Esophagus squamous epithelium (tissue), 5 donors: ENCODE results near the gene SMAD1. TPM values are rescaled to one million over a fixed set of nuclear protein-coding genes. Genes with fewer than 3 reads are reported as not detected.
"Not testable (repeated sequence)": the region's sequence is repeated elsewhere in the genome, so short reads cannot be mapped to it uniquely, and the experiment has no call there.

Source experiments
- DNase-seq: peaks from one replicate; lab custom pipeline; 2025; lab: John Stamatoyannopoulos, UW
- H3K27ac ChIP-seq, 4 donors: fragments of 200-600 bp; sonication (generic); one replicate each; pipeline ENCODE4 v1.5.1; 2016 to 2019; ENCODE audit warnings: mild to moderate bottlenecking in 1 of 4
- H3K27me3 ChIP-seq, 4 donors: fragments of 200-600 bp; sonication (generic); 1 replicate in 3 of 4; 2 replicates in 1 of 4; pipeline versions ENCODE4 v1.5.1 to v1.6.0; 2017 to 2021; ENCODE audit warnings: antibody characterized with exemption in 1 of 4
- H3K36me3 ChIP-seq, 3 donors: fragments of 200-600 bp; sonication (generic); one replicate each; pipeline ENCODE4 v1.5.1; 2016 to 2019
- H3K4me1 ChIP-seq, 3 donors: fragments of 200-600 bp; sonication (generic); one replicate each; pipeline ENCODE4 v1.5.1; 2017 to 2019
- H3K4me3 ChIP-seq, 4 donors: fragments of 200-600 bp; sonication (generic); 1 replicate in 3 of 4; 2 replicates in 1 of 4; pipeline ENCODE4 v1.5.1; 2016 to 2019; ENCODE audit warnings: mild to moderate bottlenecking in 2 of 4, moderate library complexity in 1 of 4
- H3K9me3 ChIP-seq, 3 donors: fragments of 200-600 bp; sonication (generic); one replicate each; pipeline ENCODE4 v1.5.1; 2016 to 2019
- CTCF ChIP-seq, 6 experiments: fragments of 450-650 bp in 4 of 6; fragments of 200-600 bp in 2 of 6; sonication (generic) in 2 of 6; IDR thresholded peaks; one replicate each; pipeline ENCODE4 v1.5.1; 2016 to 2019; ENCODE audit warnings: antibody characterized with exemption in 6 of 6, mild to moderate bottlenecking in 4 of 6, moderate library complexity in 4 of 6
- POLR2A ChIP-seq, 4 donors: fragments of 450-650 bp; IDR thresholded peaks; one replicate each; pipeline ENCODE4 v1.6.1; 2017; ENCODE audit warnings: antibody characterized with exemption in 4 of 4, mild to moderate bottlenecking in 4 of 4, moderate library complexity in 3 of 4
- WGBS, 2 donors: methylation state at CpG; one replicate each; pipeline ENCODE4 v1.1.5; 2018; 5-methylcytosine and 5-hydroxymethylcytosine counted together
- intact Hi-C: fragments of 100-400 bp; cut with DNase I; formaldehyde crosslinking; loops from one replicate; pipeline ENCODE4 v1.15.0; 2022
- total RNA-seq, 4 donors: library from RNA; depleted of rRNA; stranded (reverse); fragments of >200 nt; gene quantifications; one replicate each; pipeline ENCODE4 v1.1.0, GENCODE V29; 2016
- donor health status: DM: yes; HTN: yes; CAD: no.

SMAD1 gene
- total RNA-seq, 4 donors from 2014 or later: 17.2 to 38.1 (median 26.8) TPM

DNA sequence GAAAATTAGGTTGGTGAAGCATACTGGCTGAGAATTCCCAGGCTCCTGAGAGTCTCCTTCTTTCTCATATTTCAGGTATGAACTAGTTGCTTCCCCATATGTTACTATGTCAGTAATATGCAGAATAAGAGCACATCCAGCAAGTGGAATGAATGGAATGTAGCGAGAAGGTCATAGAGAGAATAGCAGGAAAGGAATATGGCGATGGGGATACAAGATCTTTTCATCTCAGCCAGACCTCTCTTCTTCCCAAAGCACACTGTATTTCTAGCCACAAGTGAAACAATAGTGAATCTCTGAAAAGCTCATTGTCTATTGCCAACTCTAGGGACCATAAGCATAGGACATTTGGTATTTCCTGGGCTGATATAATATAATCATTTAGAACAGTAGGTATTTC, 82.9 kb downstream of the SMAD1 start:
- Histone ChIP-seq H3K9me3 (peaks cover 0 to 7% (median 0%) of the 10 kb centered on the region in 3 donors), H3K27ac (no peak overlapping the region)
- TF ChIP-seq POLR2A (IDR thresholded peaks at IDR 0.05) (no peak), CTCF (IDR thresholded peaks at IDR 0.05) (no peak)

DNA sequence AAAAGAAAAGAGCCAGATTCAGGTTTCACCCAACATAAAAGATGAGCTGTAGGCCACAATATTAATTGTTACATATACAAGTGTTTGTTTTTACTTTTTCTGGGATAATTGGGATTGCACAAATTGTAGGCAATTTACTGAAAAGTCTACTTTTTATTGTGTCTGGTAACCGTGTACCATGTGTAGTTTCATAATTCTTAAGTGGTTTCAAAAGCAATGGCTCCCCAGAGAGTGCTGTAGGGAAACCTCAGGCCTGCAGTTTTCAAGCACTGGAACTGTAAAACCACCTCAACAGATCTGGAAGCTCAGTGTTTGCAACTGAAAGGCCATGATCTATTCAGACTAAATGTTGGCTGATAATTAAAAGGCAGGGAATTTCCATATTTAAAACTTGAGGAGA, 83.7 kb downstream of the SMAD1 start:
- no peak for DNase-seq
- Histone ChIP-seq H3K36me3 (peaks cover 0 to under 1% (median 0%) of the 10 kb centered on the region in 3 donors), H3K4me3 (no peak overlapping the region), H3K27ac (no peak overlapping the region), H3K9me3 (peaks cover 0 to 7% (median 0%) of the 10 kb centered on the region in 3 donors), H3K4me1 (no peaks in the 10 kb centered on the region), H3K27me3 (no peaks in the 10 kb centered on the region)
- TF ChIP-seq CTCF (IDR thresholded peaks at IDR 0.05): no peak
- no peak for TF ChIP-seq POLR2A (IDR thresholded peaks at IDR 0.05)
- intact Hi-C loops: loop anchor here (10.0 kb wide), 1 partner anchor 341 kb away; no protein-coding TSS in a partner anchor
- WGBS, 2 donors: 43 to 60% methylated on average over 1 of the region's 1 CpG

More for the DNA sequence above, 82.9 kb downstream of the SMAD1 start:
- WGBS, 2 donors: 85 to 96% methylated on average over 2 of the region's 2 CpGs
- intact Hi-C loops: loop anchor here (10.0 kb wide), 1 partner anchor 340 kb away; no protein-coding TSS in a partner anchor
- Histone ChIP-seq H3K27me3 (no peaks in the 10 kb centered on the region), H3K4me1 (no peaks in the 10 kb centered on the region), H3K4me3 (no peak overlapping the region), H3K36me3 (peaks cover 0 to 8% (median 0%) of the 10 kb centered on the region in 3 donors)
- DNase-seq: no peak

DNA sequence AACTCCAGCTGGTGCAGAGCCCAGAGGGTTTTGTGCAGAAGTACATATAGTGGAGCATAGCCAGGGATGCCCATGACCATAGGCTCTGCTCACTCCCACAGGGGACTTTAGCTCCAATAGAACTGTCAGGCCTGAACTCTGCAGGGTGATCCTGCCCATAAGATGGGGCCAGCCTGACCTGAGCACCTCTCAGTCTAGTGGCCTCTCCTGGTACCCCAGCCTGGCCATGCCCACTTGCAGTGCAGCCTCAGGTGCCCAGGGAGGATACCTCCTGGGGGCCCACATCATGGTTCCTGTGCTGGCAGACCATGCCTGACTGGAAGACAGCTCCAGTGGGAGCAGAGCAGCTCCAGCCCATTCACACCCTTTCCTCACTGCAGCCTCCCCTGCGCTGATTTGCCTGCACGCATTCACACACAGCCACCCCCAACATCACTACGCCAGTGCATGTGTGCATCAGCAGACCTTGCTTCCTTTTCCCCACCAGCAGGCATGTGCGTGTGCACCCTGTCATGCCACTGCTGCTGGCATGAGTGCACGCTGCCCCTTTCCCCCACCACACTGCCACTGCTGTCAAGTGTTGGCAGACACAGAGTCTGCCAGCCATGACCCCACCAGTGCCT, 84.5 kb downstream of the SMAD1 start:
- Histone ChIP-seq H3K4me1 (no peaks in the 10 kb centered on the region), H3K9me3 (peaks cover 0 to 7% (median 0%) of the 10 kb centered on the region in 3 donors), H3K36me3 (no peaks in the 10 kb centered on the region), H3K4me3 (no peak overlapping the region), H3K27me3 (no peaks in the 10 kb centered on the region), H3K27ac (no peak overlapping the region)
- no peak for DNase-seq
- intact Hi-C loops: loop anchor here (10.0 kb wide), 1 partner anchor 341 kb away; no protein-coding TSS in a partner anchor
- no peak for TF ChIP-seq POLR2A (IDR thresholded peaks at IDR 0.05)
- no peak for TF ChIP-seq CTCF (IDR thresholded peaks at IDR 0.05)
- 94 to 96% methylated on average over 3 to 4 of the region's 5 CpGs for WGBS, 2 donors

DNA sequence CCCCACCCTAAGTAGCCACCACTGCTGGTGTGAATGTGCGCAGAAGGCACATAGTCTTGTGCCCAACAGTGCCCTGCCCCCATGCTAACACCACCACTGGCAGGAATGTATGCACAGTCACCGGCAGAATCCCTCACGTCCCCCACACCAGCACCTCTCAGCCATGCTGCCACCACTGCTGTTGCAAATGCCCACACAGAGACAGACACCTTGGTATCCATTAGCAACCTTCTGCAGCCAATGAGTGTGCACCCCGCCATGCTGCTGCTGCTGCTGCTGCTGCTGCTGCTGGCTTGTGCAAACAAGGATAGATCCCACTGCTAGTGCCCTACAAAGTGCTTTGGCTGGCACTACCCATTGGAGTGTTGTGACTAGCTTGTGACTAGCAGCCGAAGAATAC, 85.1 kb downstream of the SMAD1 start:
- DNase-seq: no peak
- Histone ChIP-seq H3K4me1 (no peaks in the 10 kb centered on the region), H3K27ac (no peak overlapping the region), H3K27me3 (no peaks in the 10 kb centered on the region), H3K9me3 (peaks cover 0 to 7% (median 0%) of the 10 kb centered on the region in 3 donors), H3K36me3 (no peaks in the 10 kb centered on the region), H3K4me3 (no peak overlapping the region)
- TF ChIP-seq CTCF (IDR thresholded peaks at IDR 0.05) (no peak), POLR2A (IDR thresholded peaks at IDR 0.05) (no peak)
- WGBS, 2 donors: 83 to 84% methylated on average over 4 to 5 of the region's 5 CpGs
- intact Hi-C loops: loop anchor here (10.0 kb wide), 1 partner anchor 342 kb away; no protein-coding TSS in a partner anchor

DNA sequence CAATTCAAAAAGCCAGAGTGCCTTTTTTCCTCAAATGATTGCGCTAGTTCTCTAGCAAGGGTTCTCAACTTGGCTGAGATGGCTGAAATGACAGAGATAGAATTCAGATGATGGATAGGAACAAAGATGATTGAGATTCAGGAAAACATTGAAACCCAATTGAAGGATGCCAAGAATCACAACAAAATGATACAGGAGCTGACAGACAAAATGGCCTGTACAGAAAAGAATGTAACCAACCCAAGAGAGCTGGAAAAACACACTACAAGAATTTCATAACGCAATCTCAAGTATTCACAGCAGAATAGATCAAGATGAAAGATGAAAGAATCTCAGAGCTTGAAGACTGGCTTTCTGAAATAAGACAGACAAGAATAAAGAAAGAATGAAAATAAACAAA, 85.9 kb downstream of the SMAD1 start:
- no peaks in the 10 kb centered on the region for H3K27me3 ChIP-seq
- peaks cover 0 to 7% (median 0%) of the 10 kb centered on the region in 3 donors for H3K9me3 ChIP-seq
- H3K4me3 ChIP-seq: no peak overlapping the region
- no peak overlapping the region for H3K27ac ChIP-seq
- 89 to 97% methylated on average over 2 of the region's 2 CpGs for WGBS, 2 donors
- intact Hi-C loops: loop anchor here (10.0 kb wide), 1 partner anchor 343 kb away; no protein-coding TSS in a partner anchor
- no peak for DNase-seq
- TF ChIP-seq POLR2A (IDR thresholded peaks at IDR 0.05) (no peak), CTCF (IDR thresholded peaks at IDR 0.05) (no peak)
- H3K4me1 ChIP-seq: no peaks in the 10 kb centered on the region
- no peaks in the 10 kb centered on the region for H3K36me3 ChIP-seq

DNA sequence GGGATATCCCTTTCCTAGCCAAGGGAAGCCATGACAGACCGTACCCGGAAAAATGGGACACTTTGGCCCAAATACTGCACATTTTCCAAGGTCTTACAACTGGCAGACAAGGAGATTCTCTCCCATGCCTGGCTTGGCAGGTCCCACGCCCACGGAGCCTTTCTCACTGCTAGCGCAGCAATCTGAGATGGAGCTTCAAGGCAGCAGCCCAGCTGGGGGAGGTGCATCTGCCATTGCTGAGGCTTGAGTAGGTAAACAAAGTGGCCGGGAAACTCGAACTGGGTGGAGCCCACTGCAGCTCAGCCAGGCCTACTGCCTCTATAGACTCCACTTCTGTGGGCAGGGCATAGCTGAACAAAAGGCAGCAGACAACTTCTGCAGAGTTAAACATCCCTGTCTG, 92.9 kb downstream of the SMAD1 start:
- H3K27ac ChIP-seq, intact Hi-C loops, DNase-seq, H3K9me3 ChIP-seq, H3K4me3 ChIP-seq, H3K27me3 ChIP-seq, H3K36me3 ChIP-seq, H3K4me1 ChIP-seq: not testable (repeated sequence)
- WGBS, 2 donors: 13 to 83% methylated on average over 2 of the region's 7 CpGs
